Activated T-cell treated with anti-CD3 and anti-CD28 coated beads, Interleukin-2, amount 50 U/mL, for 48 hours (primary cell): ENCODE results near the gene UBL4B.

ENCODE experiments used
- DNase-seq, 2 experiments: peaks; one replicate each; pipeline ENCODE4 v3.0.0-alpha.2; 2020

The UBL4B gene

DNA sequence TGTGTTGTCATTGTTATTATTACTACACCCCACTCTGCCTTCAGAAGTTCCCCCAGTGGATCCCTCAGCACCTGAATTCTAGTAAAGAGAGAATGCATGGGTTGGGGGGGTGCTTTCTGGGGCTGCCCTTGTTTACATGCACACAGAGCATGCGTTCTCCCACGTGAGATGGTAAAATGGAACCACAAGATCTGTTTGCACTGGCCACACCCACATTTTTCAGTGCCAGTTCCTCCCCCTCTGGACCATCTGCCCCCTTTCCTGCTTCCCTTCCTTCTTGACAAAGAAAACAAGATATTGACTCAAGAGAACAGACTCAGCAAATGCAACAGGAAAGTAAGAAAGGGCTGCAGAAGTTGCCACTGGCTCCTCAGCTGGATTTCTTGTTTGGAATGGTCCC lies 46.9 kb downstream of the UBL4B start:
- no peak for DNase-seq

DNA sequence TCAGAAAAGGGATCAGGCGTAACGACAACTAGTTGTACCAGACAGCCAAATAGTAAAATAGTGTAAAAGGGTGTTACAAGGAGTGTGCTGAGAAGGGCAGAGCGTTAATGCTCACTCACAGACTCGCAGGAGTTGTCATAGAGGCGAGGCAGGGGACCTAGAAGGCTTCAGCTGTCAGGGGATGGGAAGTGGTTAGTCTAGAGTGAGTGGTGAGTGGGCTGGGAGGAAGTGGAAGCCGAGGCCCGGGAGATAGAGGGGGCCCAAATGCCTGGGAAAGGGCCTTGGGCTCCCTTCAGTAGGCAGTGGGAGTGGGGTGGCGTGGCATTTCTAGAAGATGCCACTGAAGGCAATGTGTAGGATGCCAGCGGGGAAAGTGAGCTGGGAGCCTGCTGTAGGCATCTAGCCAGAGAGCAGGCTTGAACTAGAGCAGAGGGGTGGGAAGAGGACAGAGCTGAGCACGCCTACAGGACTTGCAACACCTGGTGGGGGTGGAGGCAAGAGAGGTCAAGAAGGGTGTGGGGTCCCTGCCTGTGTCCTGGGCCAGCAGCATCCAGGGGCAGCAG lies 48.4 kb downstream of the UBL4B start:
- DNase-seq, result no peak

DNA sequence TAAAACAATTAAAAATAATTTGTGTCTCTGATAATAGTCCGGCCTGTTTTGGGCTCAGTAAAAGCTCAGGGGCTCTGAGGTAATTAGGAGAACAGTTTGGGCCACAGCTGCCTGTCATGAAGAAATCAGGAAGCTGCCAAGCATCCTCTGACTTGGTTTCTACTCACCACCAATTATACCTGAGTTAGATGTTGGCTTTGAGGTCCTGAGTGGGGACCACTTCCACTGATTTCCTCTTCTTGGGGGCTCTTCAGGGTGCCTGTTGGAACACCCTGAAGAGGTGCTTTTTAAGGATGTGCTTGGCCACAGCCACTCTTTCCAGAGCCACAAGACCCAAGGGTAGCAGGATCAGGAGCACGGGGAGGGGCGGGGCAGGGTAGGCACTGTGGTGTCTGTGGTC lies 48.9 kb downstream of the UBL4B start:
- no peak for DNase-seq

DNA sequence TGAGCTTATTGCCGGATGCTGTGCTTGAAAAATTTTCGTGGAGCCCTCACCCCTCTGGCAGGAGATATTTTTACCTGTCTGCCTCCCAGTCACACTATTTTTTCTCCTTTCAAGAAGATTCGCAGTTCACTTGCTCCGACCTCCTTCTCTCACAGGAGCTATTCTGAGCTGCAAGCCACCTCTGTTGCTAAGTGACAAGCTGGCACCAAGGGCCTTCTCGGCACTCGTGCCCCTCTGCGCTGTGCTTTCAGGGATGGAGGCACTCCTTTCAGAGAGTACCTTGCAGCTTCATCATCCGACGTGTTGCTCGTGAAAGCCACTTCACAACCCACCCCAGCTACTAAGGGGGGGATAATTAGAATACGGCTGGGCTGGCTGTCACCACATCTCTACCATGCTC lies 49.6 kb downstream of the UBL4B start:
- no peak for DNase-seq
